DMS153 (cell line): ENCODE data around the gene CD70.
A peak's percentile ranks its signal among the peaks of the same experiment; 100 is the strongest.
"Not testable (repeated sequence)": the region's sequence is repeated elsewhere in the genome, so short reads cannot be mapped to it uniquely, and the experiment has no call there.

Experiments
- DNase-seq: peaks from one replicate; lab custom pipeline; 2025; lab: John Stamatoyannopoulos, UW

Gene CD70

GRCh38 chr19:6597471-6598253, 6.7 kb upstream of the CD70 start:
- not testable (repeated sequence) for DNase-seq

GRCh38 chr19:6596621-6597020, 5.7 kb upstream of the CD70 start:
- no peak for DNase-seq

- no peak for DNase-seq
Measured at GRCh38 chr19:6593651-6594416, 2.9 kb upstream of the CD70 start.

DNA sequence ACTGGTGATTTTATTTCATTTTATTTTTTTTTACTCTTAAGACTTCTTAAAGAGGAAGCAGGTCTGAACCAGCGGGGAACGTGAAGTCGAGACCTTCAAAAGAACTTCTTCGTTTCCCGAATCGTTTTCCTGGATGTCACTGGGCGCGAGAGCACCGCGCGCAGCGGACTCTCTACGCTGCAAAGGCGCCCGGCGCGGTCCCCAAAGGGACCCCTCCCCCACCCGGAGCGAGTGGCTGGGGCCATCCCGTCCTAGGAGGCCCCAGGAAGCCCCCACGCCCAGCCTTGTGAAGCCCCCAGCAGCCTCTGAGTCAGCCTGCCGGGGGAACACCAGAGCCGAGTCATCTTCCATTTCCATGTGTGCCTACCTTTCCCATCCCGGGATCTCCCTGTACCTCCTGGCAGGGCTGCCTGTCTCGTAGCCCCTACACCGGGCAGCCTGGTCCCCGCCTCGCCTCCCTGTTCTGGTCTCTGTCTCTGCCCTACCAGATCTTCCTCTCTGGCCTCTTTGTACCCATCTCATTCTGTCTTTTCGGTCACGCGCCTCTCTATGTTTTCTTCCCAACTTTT, 608 bp downstream of the CD70 start:
- no peak for DNase-seq

- DNase-seq = no peak
Measured at GRCh38 chr19:6589711-6590257, 1.2 kb downstream of the CD70 start.

GRCh38 chr19:6588508-6589345, 2.2 kb downstream of the CD70 start:
- DNase-seq = no peak

DNA sequence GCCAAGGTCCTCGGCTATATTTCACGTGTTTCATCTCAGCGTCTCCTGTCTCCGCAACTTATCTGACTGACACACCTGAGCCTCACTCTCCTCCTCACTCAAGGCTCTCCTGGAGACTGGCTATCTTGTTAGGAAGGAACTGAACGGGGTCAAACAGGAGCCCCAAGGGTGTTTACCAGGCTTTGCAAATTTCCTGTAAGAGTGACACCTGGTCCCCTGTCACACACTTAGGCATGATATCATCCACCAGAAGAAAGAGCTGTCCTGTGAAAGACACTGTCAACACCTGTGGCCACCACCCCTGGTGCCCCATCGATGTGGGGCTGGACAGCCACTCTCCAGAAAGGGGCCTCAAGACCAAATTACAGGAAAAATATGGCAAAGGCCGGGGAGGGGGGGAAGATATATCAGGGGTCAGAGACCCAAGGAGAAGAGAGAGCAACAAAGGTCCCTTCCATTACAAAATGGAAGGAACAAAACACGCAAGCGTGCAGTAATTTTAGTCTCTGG, 2.9 kb downstream of the CD70 start:
- no peak for DNase-seq

- DNase-seq = no peak
Measured at GRCh38 chr19:6587093-6587820, 3.7 kb downstream of the CD70 start.

DNA sequence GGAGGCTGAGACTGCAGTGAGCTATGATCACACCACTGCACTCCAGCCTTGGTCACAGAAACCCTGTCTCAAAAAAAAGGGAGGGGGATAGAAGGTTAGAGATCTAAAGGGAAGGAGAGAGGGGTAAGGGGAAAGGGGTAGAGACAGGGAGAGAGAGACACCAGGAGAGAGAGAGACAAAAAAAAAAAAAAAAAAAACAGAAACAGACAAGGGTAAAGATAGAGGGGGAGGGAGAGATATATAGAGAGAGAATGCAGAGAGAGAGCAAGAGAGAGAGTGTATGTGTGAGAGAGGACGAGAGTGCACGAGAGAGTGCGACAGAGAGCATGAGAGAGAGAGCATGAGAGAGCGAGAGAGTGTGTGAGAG, 4.2 kb downstream of the CD70 start:
- DNase-seq = no peak

DNA sequence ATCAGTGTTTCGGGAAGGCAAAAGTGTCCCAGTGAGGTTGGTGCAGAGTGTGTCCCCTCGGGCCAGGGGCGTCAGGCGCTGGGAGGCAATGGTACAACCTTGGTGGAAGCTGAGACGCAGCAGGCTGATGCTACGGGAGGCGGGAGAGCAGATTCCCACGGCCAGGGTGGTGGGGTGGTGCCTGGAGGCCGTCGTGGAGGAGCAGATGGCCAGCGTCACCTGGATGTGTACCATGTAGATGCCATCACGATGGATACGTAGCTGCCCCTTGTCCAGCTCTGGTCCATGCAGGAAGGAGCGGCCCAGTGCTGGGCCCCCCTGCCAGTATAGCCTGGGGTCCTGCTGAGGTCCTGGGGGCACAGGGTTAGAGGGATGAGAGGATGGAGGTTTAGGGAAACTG, 4.9 kb downstream of the CD70 start:
- DNase-seq = no peak

- DNase-seq = not testable (repeated sequence)
Measured at GRCh38 chr19:6582515-6583484, 8.2 kb downstream of the CD70 start.

DNA sequence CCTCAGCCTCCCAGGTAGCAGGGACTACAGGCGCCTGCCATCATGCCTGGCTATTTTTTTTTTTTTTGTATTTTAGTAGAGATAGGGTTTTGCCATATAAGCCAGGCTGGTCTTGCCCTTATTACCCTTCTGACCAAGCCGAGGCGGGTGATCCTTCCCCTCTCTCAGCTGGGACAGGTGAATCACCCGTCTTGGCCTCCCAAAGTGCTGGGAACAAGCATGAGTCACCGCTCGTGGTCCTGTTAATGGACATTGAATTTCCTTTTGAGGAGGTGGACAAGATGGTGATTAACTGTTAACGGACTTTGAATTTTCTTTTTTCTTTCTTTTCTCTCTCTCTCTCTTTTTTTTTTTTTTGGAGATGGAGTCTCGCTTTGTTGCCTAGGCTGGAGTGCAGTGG, 10.6 kb downstream of the CD70 start:
- no peak for DNase-seq

DNA sequence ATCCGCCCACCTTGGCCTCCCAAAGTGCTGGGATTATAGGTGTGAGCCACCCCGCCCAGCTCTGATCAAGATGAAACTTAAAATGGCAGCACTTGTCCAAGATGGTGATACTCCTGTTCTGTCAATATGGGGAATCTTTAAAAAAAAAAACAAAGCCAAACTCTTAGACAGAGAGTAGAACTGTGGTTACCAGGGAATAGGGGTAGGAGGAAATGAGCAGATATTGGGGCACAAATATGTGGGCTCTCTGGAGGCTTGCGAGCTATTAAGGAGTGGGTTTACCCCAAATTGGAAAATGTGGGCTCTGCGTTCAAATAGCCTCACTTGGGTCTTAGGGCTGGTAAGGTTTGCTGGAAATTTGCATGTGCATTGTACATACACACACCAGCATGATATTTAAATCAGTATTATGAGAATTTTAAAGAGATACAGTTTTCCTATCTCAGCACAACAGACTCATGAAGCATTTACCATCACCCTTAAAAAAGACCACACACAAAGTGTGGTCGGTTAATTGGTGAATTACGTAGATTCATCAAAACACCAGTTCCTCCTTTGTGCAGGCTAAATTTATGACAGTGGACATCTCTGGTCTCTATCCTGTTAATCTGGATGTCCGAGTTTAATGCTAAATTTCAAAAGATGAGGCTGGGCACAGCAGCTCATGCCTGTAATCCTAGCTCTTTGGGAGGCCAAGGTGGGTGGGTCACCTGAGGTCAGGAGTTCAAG, 11.3 kb downstream of the CD70 start:
- no peak for DNase-seq

DNA sequence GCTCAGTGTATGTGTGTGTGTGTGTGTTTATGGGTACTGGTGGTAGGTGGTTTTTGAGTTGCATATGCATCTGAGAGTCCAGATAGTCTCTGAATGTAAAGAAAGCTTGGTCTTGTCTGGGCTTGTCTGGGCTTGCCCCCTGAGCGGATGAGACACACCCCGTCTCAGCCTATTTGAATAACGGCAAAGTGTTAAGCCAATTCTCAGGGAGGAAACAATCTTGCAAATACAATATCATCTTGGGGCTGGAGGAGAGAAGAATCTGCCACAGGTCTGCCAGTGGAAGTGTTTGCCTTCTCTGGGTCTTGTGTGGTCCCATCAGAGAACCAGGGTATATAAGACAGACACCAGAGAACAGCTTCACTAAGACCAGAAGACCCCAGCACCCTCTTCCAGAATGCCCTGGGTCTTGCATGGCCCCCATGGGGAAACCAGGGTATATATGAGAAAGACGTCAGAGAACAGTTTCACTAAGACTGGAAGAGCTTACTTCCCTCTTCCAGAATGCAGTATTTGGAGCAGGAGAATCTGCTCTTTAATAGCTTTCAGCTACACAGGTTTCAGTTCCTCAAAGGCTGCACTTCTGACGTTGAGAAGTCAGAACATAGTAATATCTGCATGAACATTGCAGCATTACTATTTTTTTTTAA, 13.3 kb downstream of the CD70 start:
- DNase-seq = peak; percentile 21

- DNase-seq = peak; percentile 13
Measured at GRCh38 chr19:6576869-6577475, 14.0 kb downstream of the CD70 start.

DNA sequence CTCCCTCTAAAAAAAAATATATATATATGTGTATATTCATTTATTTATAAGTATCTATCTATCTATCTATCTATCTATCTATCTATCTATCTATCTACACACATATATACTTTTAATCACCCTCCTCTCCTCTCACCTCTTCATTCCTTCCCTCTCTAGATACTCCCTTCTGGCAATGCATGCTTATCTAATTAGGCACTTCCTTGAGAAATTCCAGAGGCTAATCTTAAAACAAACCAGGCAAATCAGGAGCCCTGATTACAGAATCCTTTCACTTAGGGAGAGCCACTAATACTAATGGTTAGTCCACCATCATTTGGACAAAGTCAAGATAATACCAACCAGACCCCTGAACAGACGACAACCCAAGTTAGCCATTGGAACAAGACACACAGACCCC, 17.6 kb downstream of the CD70 start:
- no peak for DNase-seq

DNA sequence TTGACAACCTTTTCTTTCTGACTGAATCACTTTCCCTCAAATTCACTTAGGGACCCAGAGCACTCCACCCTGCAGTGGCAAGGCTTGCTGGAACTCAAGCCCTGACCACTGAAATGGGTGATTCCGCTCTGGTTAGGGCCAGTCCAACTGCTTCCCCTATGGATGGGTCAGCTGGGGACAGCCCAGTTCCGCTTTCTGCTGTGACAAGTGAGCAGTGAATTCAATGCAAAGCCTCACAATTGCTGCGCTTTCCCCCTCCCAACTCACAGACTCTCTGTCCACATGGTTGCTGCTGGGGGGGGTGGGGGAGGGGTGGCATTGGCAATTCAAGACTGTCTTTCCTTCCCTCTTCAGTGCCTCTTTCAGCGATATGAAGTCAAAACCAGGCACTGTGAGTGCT, 18.7 kb downstream of the CD70 start:
- DNase-seq = no peak

- DNase-seq = no peak
Measured at GRCh38 chr19:6571167-6571566, 19.8 kb downstream of the CD70 start.
